ENCODE measurements around the gene ARHGAP35. TPM values are rescaled to one million over a fixed set of nuclear protein-coding genes. Genes with fewer than 3 reads are reported as not detected.
A peak's percentile ranks its signal among the peaks of the same experiment; 100 is the strongest.

The ARHGAP35 gene
- total and polyA plus RNA-seq, 2 donors (not counting 3 experiments of a cell fraction or from before 2014, with no cell fraction given), result 25.7 to 51.3 TPM

GRCh38 chr19:46812977-46813838 lies 47.6 kb upstream of the ARHGAP35 start:
- Histone ChIP-seq H3K4me1 (ENCODE audit: control insufficient read depth, extremely low read depth, insufficient read depth, low read length) (peaks cover 15% of the 10 kb centered on the region), H3K27me3 (ENCODE audit: control insufficient read depth in 2 of 2, insufficient read depth in 2 of 2, low read length in 2 of 2) (no peaks in the 10 kb centered on the region), H3K4me3 (replicated peaks in 1 of 3; ENCODE audit: insufficient read depth in 1 of 3, low read depth in 1 of 3, low read length in 3 of 3) (no peak overlapping the region), H3K9me1 (replicated peaks; ENCODE audit: control insufficient read depth, extremely low read depth, insufficient read depth, low read length) (no peaks in the 10 kb centered on the region), H3K9ac (replicated peaks; ENCODE audit: extremely low read depth, insufficient read depth, low read length) (no peak overlapping the region), H2AFZ (ENCODE audit: low read depth, low read length) (peak overlapping the region; percentile 83), H3K9me3 (replicated peaks; ENCODE audit: control insufficient read depth, insufficient read depth, low read length) (no peaks in the 10 kb centered on the region), H4K20me1 (replicated peaks; ENCODE audit: control insufficient read depth, extremely low read depth, insufficient read depth, low read length) (no peaks in the 10 kb centered on the region), H3K4me2 (ENCODE audit: insufficient read depth, low read length) (peak overlapping the region; percentile 52), H3K36me3 (ENCODE audit: control insufficient read depth in 2 of 2, extremely low read depth in 1 of 2, insufficient read depth in 2 of 2, low read length in 2 of 2) (no peaks in the 10 kb centered on the region), H3K27ac (ENCODE audit: insufficient read depth, low read depth, low read length) (peak overlapping the region; percentile 35), H3K79me2 (ENCODE audit: control insufficient read depth, insufficient read depth, low read length) (no peaks in the 10 kb centered on the region)
- intact Hi-C loops (cut with micrococcal nuclease), result no loop called here
- ChIA-PET CTCF (interaction anchor here (1.2 to 1.5 kb wide), 4 partner anchors 9 to 28 kb away, joined by 3 to 6 read pairs (median 4); no protein-coding TSS in a partner anchor), POLR2A (no interaction called here)
- TF ChIP-seq CTCF (IDR thresholded peaks at IDR 0.05; ENCODE audit: extremely low read depth in 1 of 2, insufficient read depth in 1 of 2, low read depth in 1 of 2, low read length in 2 of 2), result no peak
- TF ChIP-seq MAX (IDR thresholded peaks at IDR 0.05; ENCODE audit: insufficient read depth, insufficient read length), result no peak
- no peak for TF ChIP-seq FOS (IDR thresholded peaks at IDR 0.05; ENCODE audit: borderline replicate concordance, insufficient read depth, low read length)
- no peak for TF ChIP-seq EZH2 (IDR thresholded peaks at IDR 0.05; ENCODE audit: borderline replicate concordance, low read depth, low read length, severe bottlenecking)
- no peak for TF ChIP-seq POLR2A (IDR thresholded peaks at IDR 0.05; ENCODE audit: low read depth, low read length)
- TF ChIP-seq GATA2 (IDR thresholded peaks at IDR 0.05; ENCODE audit: insufficient read depth, insufficient read length, low read depth, low read length), result no peak
- no peak for TF ChIP-seq MYC (IDR thresholded peaks at IDR 0.05; ENCODE audit: low read depth, low read length)
- TF ChIP-seq JUN (IDR thresholded peaks at IDR 0.05; ENCODE audit: borderline replicate concordance, insufficient read depth, insufficient read length, low read depth), result no peak
- no peak for TF ChIP-seq POLR2AphosphoS5 (IDR thresholded peaks at IDR 0.05; ENCODE audit: insufficient read depth, low read depth, low read length)
- dilution Hi-C loops (cut with MboI; ENCODE audit: extremely low pct_ligation_motif_present, low sequenced_read_pairs), result no loop called here
- FAIRE-seq, result peak; percentile 8
- BruUV-seq (replicated peaks), result no TSS peak
- no peak for DNase-seq (ENCODE audit: low read depth, low spot score)
